HFF-Myc (cell line): ENCODE measurements around the gene CDH4.

Source experiments
- DNase-seq: peaks from one replicate; pipeline ENCODE4 v3.0.0-alpha.2; 2011; ENCODE audit warnings: low read depth; ENCODE audit errors: extremely low read depth
- H3K4me3 ChIP-seq: replicated peaks from 2 replicates; pipeline ENCODE4 v1.5.1; 2011; ENCODE audit warnings: low read depth, mild to moderate bottlenecking, control low read depth, low read length
- CTCF ChIP-seq: IDR thresholded peaks from 2 replicates; pipeline ENCODE4 v1.5.1; 2012; ENCODE audit warnings: mild to moderate bottlenecking, low read depth, low read length, control low read depth; ENCODE audit errors: missing control alignments

The CDH4 gene

GRCh38 chr20:61554617-61555016 is 302.6 kb downstream of the CDH4 start:
- no peak for TF ChIP-seq CTCF
- no peak overlapping the region for H3K4me3 ChIP-seq
- DNase-seq, result no peak

- TF ChIP-seq CTCF, result no peak
- no peak for DNase-seq
- H3K4me3 ChIP-seq, result no peak overlapping the region
Observed at GRCh38 chr20:61555566-61555965, 303.5 kb downstream of the CDH4 start.

GRCh38 chr20:61556111-61556510 is 304.1 kb downstream of the CDH4 start:
- no peak for TF ChIP-seq CTCF
- no peak for DNase-seq
- H3K4me3 ChIP-seq, result no peak overlapping the region

- H3K4me3 ChIP-seq, result no peak overlapping the region
- DNase-seq, result no peak
- no peak for TF ChIP-seq CTCF
Observed at GRCh38 chr20:61556673-61557072, 304.6 kb downstream of the CDH4 start.

- no peak for TF ChIP-seq CTCF
- no peak for DNase-seq
- H3K4me3 ChIP-seq, result no peak overlapping the region
Observed at GRCh38 chr20:61557621-61558020, 305.6 kb downstream of the CDH4 start.

- TF ChIP-seq CTCF, result no peak
- no peak overlapping the region for H3K4me3 ChIP-seq
- no peak for DNase-seq
Observed at GRCh38 chr20:61558726-61559125, 306.7 kb downstream of the CDH4 start.

- H3K4me3 ChIP-seq, result no peak overlapping the region
- TF ChIP-seq CTCF, result no peak
- no peak for DNase-seq
Observed at GRCh38 chr20:61559706-61560315, 307.8 kb downstream of the CDH4 start.
